Osteoblast (primary cell): ENCODE measurements around the gene PTPRN2. TPM values are rescaled to one million over a fixed set of nuclear protein-coding genes. Genes with fewer than 3 reads are reported as not detected.

Source experiments
- DNase-seq: peaks from one replicate; pipeline ENCODE4 v3.0.0; 2011; ENCODE audit warnings: low spot score, mixed read lengths; ENCODE audit not compliant: insufficient read length; ENCODE audit errors: missing footprints
- H2AFZ ChIP-seq: 2 replicates; pipeline ENCODE4 v1.6.0; 2011; ENCODE audit warnings: mild to moderate bottlenecking, low read length
- H3K27ac ChIP-seq: 2 replicates; pipeline ENCODE4 v1.5.1; 2011; ENCODE audit warnings: mild to moderate bottlenecking, low read depth, low read length, moderate library complexity
- H3K27me3 ChIP-seq: 2 replicates; pipeline ENCODE4 v1.6.0; 2012; ENCODE audit warnings: mild to moderate bottlenecking, control low read depth, inconsistent platforms, low read length, moderate library complexity; ENCODE audit not compliant: insufficient read depth
- H3K36me3 ChIP-seq: 2 replicates; pipeline ENCODE4 v1.5.1; 2011; ENCODE audit warnings: mild to moderate bottlenecking, low read length, control low read depth, moderate library complexity; ENCODE audit not compliant: insufficient read depth
- H3K4me1 ChIP-seq: 2 replicates; pipeline ENCODE4 v1.5.1; 2011; ENCODE audit warnings: mild to moderate bottlenecking, low read length, control low read depth, moderate library complexity; ENCODE audit not compliant: insufficient read depth
- H3K4me2 ChIP-seq: 2 replicates; pipeline ENCODE4 v1.6.0; 2011; ENCODE audit warnings: mild to moderate bottlenecking, low read length; ENCODE audit not compliant: insufficient read depth
- H3K4me3 ChIP-seq: fragments of 200-600 bp; sonication (generic); 3 replicates; pipeline ENCODE4 v1.5.1; 2012; ENCODE audit warnings: mild to moderate bottlenecking, low read length, inconsistent platforms; ENCODE audit not compliant: insufficient read depth
- H3K79me2 ChIP-seq: 2 replicates; pipeline ENCODE4 v1.6.0; 2012; ENCODE audit warnings: mild to moderate bottlenecking, low read length, control low read depth, inconsistent platforms; ENCODE audit not compliant: insufficient read depth
- H3K9me3 ChIP-seq: 2 replicates; pipeline ENCODE4 v1.5.1; 2011; ENCODE audit warnings: low read depth, low read length, control low read depth
- H4K20me1 ChIP-seq: 2 replicates; pipeline ENCODE4 v1.6.0; 2012; ENCODE audit warnings: mild to moderate bottlenecking, low read length, control low read depth; ENCODE audit not compliant: insufficient read depth
- CTCF ChIP-seq: IDR thresholded peaks from 2 replicates; pipeline ENCODE4 v1.5.1; 2011; ENCODE audit warnings: mild to moderate bottlenecking, low read depth, low read length, moderate library complexity; ENCODE audit errors: extremely low read depth
- total RNA-seq: library from RNA; depleted of rRNA; stranded (reverse); fragments of >200 nt; gene quantifications from 2 replicates; pipeline ENCODE4 v1.2.3, GENCODE V29; 2012

Gene PTPRN2
- total RNA-seq, 1 donor = 0.36 TPM

- H3K27me3 ChIP-seq = no peaks in the 10 kb centered on the region
- DNase-seq = peak; percentile 61
- no peak overlapping the region for H2AFZ ChIP-seq
- H3K79me2 ChIP-seq = no peaks in the 10 kb centered on the region
- H3K36me3 ChIP-seq = no peaks in the 10 kb centered on the region
- TF ChIP-seq CTCF = no peak
- no peak overlapping the region for H3K4me2 ChIP-seq
- H4K20me1 ChIP-seq = no peaks in the 10 kb centered on the region
- H3K27ac ChIP-seq = no peak overlapping the region
- peaks cover 4% of the 10 kb centered on the region for H3K9me3 ChIP-seq
- H3K4me3 ChIP-seq = no peak overlapping the region
- no peaks in the 10 kb centered on the region for H3K4me1 ChIP-seq
These were observed 681.8 kb downstream of the PTPRN2 start for GRCh38 chr7:157905651-157906461.

GRCh38 chr7:157904866-157905570, 682.6 kb downstream of the PTPRN2 start:
- no peak overlapping the region for H3K4me3 ChIP-seq
- no peak overlapping the region for H2AFZ ChIP-seq
- peak; percentile 26 for DNase-seq
- peaks cover 4% of the 10 kb centered on the region for H3K9me3 ChIP-seq
- no peaks in the 10 kb centered on the region for H3K4me1 ChIP-seq
- H3K36me3 ChIP-seq = no peaks in the 10 kb centered on the region
- TF ChIP-seq CTCF = no peak
- no peaks in the 10 kb centered on the region for H3K27me3 ChIP-seq
- no peak overlapping the region for H3K27ac ChIP-seq
- no peak overlapping the region for H3K4me2 ChIP-seq
- H4K20me1 ChIP-seq = no peaks in the 10 kb centered on the region
- H3K79me2 ChIP-seq = no peaks in the 10 kb centered on the region

- Histone ChIP-seq H3K27ac (no peak overlapping the region), H3K9me3 (peaks cover 4% of the 10 kb centered on the region), H2AFZ (no peak overlapping the region), H4K20me1 (no peaks in the 10 kb centered on the region), H3K36me3 (no peaks in the 10 kb centered on the region), H3K4me2 (no peak overlapping the region), H3K79me2 (no peaks in the 10 kb centered on the region), H3K27me3 (no peaks in the 10 kb centered on the region), H3K4me1 (no peaks in the 10 kb centered on the region), H3K4me3 (no peak overlapping the region)
- no peak for TF ChIP-seq CTCF
- no peak for DNase-seq
These were observed 683.3 kb downstream of the PTPRN2 start for GRCh38 chr7:157904211-157904865.

GRCh38 chr7:157903710-157904109, 683.9 kb downstream of the PTPRN2 start:
- no peak for TF ChIP-seq CTCF
- no peaks in the 10 kb centered on the region for H4K20me1 ChIP-seq
- no peaks in the 10 kb centered on the region for H3K27me3 ChIP-seq
- H3K36me3 ChIP-seq = no peaks in the 10 kb centered on the region
- no peak overlapping the region for H3K4me2 ChIP-seq
- no peaks in the 10 kb centered on the region for H3K79me2 ChIP-seq
- no peak overlapping the region for H3K27ac ChIP-seq
- no peaks in the 10 kb centered on the region for H3K4me1 ChIP-seq
- H2AFZ ChIP-seq = no peak overlapping the region
- H3K4me3 ChIP-seq = no peak overlapping the region
- no peak for DNase-seq
- H3K9me3 ChIP-seq = peaks cover 4% of the 10 kb centered on the region
